ENCODE data around the gene CD33. TPM values are rescaled to one million over a fixed set of nuclear protein-coding genes. Genes with fewer than 3 reads are reported as not detected.

CD33 gene
- total and polyA plus RNA-seq, 9 of the 15 experiments (the other 6 are each of a cell fraction or from before 2014, with no cell fraction given) = 36.1 to 88.6 (median 49.6) TPM

- no peak for TF ChIP-seq PATZ1 (CRISPR knock-in tag; IDR thresholded peaks at IDR 0.05; ENCODE audit: borderline replicate concordance)
- no peak for TF ChIP-seq ZNF224 (CRISPR knock-in tag; IDR thresholded peaks at IDR 0.05)
These were observed 39.6 kb upstream of the CD33 start (continued) for GRCh38 chr19:51185069-51185867.

DNA sequence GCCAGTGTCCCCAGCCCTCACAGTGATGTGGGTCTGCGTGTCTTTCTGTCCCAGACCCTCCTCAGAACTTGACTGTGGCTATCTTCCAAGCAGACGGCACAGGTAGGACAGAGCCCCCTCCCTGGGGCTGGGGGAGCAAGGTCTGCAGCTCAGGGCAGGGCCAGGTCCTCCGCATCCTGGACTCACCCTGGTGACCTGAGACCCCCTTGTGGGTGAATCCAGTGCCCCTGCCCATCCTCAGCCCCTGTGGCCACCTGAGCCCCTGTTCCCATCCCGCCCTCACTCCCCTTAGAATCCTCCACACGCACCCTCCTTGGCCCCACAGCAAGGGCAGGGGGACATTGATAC is 39.0 kb upstream of the CD33 start:
- Histone ChIP-seq H3K9me3 (replicated peaks; ENCODE audit: control insufficient read depth, insufficient read depth, low read depth, low read length) (no peaks in the 10 kb centered on the region), H3K4me3 (no peak overlapping the region), H3K9ac (ENCODE audit: insufficient read depth in 1 of 2, low read depth in 2 of 2, low read length in 2 of 2) (no peak overlapping the region), H3K4me2 (ENCODE audit: insufficient read depth, low read length) (no peak overlapping the region), H3K9me1 (ENCODE audit: control insufficient read depth, insufficient read depth, low read length) (no peaks in the 10 kb centered on the region), H2AFZ (ENCODE audit: low read depth, low read length) (no peak overlapping the region), H3K27me3 (ENCODE audit: control insufficient read depth in 2 of 2, insufficient read depth in 2 of 2, low read length in 2 of 2) (peaks cover 5 to 47% of the 10 kb centered on the region in 2 experiments; a peak in 4 of 5 replicates), H3K79me2 (ENCODE audit: control insufficient read depth, insufficient read depth, low read length) (no peaks in the 10 kb centered on the region), H3K4me1 (replicated peaks in 1 of 2; ENCODE audit: control insufficient read depth in 2 of 2, insufficient read depth in 2 of 2, low read length in 2 of 2) (peaks cover 2 to 10% of the 10 kb centered on the region in 2 experiments; a peak in 1 of 5 replicates), H3K27ac (ENCODE audit: extremely low read depth, low read depth, low read length) (no peak overlapping the region), H4K20me1 (replicated peaks; ENCODE audit: control insufficient read depth, insufficient read depth, low read length) (no peaks in the 10 kb centered on the region), H3K36me3 (ENCODE audit: control insufficient read depth, insufficient read depth, low read length) (no peaks in the 10 kb centered on the region)
- POLR2A ChIA-PET = no interaction called here
- no TSS peak for BruUV-seq (replicated peaks)
- ATAC-seq = no peak
- in situ Hi-C loops (cut with MboI) = no loop called here
- no peak for FAIRE-seq
- CTCF ChIA-PET (ENCODE audit: low intra/inter-chr PET ratio) = no interaction called here
- no peak for DNase-seq (ENCODE audit: extremely low read depth in 1 of 4, low spot score in 3 of 4)
- WGBS (ENCODE audit: insufficient coverage, low coverage, missing lambda C conversion rate) = 2% methylated on average over 5 of the region's 5 CpGs
- intact Hi-C loops (cut with micrococcal nuclease) = no loop called here
- no peak for TF ChIP-seq OTX1 (CRISPR knock-in tag; IDR thresholded peaks at IDR 0.05)
- no peak for TF ChIP-seq ZNF584 (CRISPR knock-in tag; IDR thresholded peaks at IDR 0.05; ENCODE audit: low read depth)
- no peak for TF ChIP-seq ZFP30 (CRISPR knock-in tag; IDR thresholded peaks at IDR 0.05; ENCODE audit: borderline replicate concordance)
- TF ChIP-seq, protein P1, sequence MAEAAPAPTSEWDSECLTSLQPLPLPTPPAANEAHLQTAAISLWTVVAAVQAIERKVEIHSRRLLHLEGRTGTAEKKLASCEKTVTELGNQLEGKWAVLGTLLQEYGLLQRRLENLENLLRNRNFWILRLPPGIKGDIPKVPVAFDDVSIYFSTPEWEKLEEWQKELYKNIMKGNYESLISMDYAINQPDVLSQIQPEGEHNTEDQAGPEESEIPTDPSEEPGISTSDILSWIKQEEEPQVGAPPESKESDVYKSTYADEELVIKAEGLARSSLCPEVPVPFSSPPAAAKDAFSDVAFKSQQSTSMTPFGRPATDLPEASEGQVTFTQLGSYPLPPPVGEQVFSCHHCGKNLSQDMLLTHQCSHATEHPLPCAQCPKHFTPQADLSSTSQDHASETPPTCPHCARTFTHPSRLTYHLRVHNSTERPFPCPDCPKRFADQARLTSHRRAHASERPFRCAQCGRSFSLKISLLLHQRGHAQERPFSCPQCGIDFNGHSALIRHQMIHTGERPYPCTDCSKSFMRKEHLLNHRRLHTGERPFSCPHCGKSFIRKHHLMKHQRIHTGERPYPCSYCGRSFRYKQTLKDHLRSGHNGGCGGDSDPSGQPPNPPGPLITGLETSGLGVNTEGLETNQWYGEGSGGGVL (CRISPR knock-in tag; IDR thresholded peaks at IDR 0.05) = no peak
- no peak for TF ChIP-seq HDAC3 (IDR thresholded peaks at IDR 0.05; ENCODE audit: borderline replicate concordance, partially characterized antibody)
- TF ChIP-seq ZNF282 (CRISPR knock-in tag; IDR thresholded peaks at IDR 0.05) = no peak
- TF ChIP-seq FOS (IDR thresholded peaks at IDR 0.05; ENCODE audit: extremely low read depth, insufficient read length) = no peak
- TF ChIP-seq, protein P2, sequence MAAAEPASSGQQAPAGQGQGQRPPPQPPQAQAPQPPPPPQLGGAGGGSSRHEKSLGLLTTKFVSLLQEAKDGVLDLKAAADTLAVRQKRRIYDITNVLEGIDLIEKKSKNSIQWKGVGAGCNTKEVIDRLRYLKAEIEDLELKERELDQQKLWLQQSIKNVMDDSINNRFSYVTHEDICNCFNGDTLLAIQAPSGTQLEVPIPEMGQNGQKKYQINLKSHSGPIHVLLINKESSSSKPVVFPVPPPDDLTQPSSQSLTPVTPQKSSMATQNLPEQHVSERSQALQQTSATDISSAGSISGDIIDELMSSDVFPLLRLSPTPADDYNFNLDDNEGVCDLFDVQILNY (CRISPR knock-in tag; IDR thresholded peaks at IDR 0.05) = no peak
